Neutrophil (primary cell): Measurements from ENCODE around the gene HHATL.

ENCODE experiments used
- H3K27ac ChIP-seq: fragments of 200-600 bp; sonication (generic); 2 replicates; pipeline ENCODE4 v1.5.1; 2016; ENCODE audit warnings: mild to moderate bottlenecking, moderate library complexity
- H3K27me3 ChIP-seq: fragments of 200-600 bp; sonication (generic); 2 replicates; pipeline ENCODE4 v1.6.0; 2016; ENCODE audit warnings: mild to moderate bottlenecking
- H3K36me3 ChIP-seq: fragments of 200-600 bp; sonication (generic); 2 replicates; pipeline ENCODE4 v1.5.1; 2017
- H3K4me1 ChIP-seq, 2 experiments: fragments of 200-600 bp in 1 of 2; sonication (generic) in 1 of 2; 1 replicate in 1 of 2; 2 replicates in 1 of 2; pipeline versions ENCODE4 v1.5.1 to v1.6.1; 2013 to 2016; ENCODE audit warnings: low read depth in 1 of 2, low read length in 1 of 2, mild to moderate bottlenecking in 1 of 2, moderate library complexity in 1 of 2; ENCODE audit not compliant: control insufficient read depth in 1 of 2, insufficient read depth in 1 of 2
- H3K4me3 ChIP-seq, 2 experiments: fragments of 200-600 bp in 1 of 2; sonication (generic) in 1 of 2; 1 replicate in 1 of 2; 2 replicates in 1 of 2; pipeline ENCODE4 v1.5.1; 2013 to 2016; ENCODE audit warnings: low read depth in 1 of 2, low read length in 1 of 2, mild to moderate bottlenecking in 1 of 2, moderate library complexity in 1 of 2
- H3K9me3 ChIP-seq: fragments of 200-600 bp; sonication (generic); 2 replicates; pipeline ENCODE4 v1.5.1; 2016
- TF ChIP-seq, protein P1 (sequence below): fragments of 200-600 bp; sonication (generic); IDR thresholded peaks from 2 replicates; pipeline ENCODE4 v1.5.1; 2016; ENCODE audit warnings: antibody characterized with exemption

HHATL gene

DNA sequence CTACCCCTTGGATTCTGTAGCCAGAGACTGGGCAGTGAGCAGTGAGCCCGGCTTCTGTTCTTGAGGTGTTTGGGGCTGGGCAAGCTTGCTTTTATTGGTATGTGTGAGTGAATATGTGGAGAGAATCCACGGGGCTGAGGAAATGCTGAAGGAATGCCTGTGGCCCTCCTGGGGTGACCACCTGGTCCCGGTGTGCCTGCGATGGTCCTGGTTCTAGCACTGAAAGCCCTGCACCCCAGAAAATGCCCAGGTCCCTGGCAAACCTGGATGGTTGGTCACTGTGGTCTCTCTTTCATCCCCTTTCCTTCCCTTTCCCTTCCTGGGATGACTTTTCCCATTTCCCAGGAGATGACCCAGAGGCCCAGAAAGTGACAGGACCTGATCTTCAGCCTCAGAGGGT is 44.9 kb downstream of the HHATL start:
- H3K4me1 ChIP-seq = peaks cover 34 to 39% of the 10 kb centered on the region in 2 experiments
- peak overlapping the region; percentile 76 for H3K27ac ChIP-seq
- no peak overlapping the region for H3K4me3 ChIP-seq
- TF ChIP-seq, protein P1, sequence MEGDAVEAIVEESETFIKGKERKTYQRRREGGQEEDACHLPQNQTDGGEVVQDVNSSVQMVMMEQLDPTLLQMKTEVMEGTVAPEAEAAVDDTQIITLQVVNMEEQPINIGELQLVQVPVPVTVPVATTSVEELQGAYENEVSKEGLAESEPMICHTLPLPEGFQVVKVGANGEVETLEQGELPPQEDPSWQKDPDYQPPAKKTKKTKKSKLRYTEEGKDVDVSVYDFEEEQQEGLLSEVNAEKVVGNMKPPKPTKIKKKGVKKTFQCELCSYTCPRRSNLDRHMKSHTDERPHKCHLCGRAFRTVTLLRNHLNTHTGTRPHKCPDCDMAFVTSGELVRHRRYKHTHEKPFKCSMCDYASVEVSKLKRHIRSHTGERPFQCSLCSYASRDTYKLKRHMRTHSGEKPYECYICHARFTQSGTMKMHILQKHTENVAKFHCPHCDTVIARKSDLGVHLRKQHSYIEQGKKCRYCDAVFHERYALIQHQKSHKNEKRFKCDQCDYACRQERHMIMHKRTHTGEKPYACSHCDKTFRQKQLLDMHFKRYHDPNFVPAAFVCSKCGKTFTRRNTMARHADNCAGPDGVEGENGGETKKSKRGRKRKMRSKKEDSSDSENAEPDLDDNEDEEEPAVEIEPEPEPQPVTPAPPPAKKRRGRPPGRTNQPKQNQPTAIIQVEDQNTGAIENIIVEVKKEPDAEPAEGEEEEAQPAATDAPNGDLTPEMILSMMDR = no peak
- H3K27me3 ChIP-seq = no peaks in the 10 kb centered on the region
- peaks cover 3% of the 10 kb centered on the region for H3K36me3 ChIP-seq
- no peaks in the 10 kb centered on the region for H3K9me3 ChIP-seq

GRCh38 chr3:42656680-42657610 is 45.7 kb downstream of the HHATL start:
- H3K9me3 ChIP-seq = no peaks in the 10 kb centered on the region
- peaks cover 41 to 46% of the 10 kb centered on the region in 2 experiments for H3K4me1 ChIP-seq
- H3K36me3 ChIP-seq = no peaks in the 10 kb centered on the region
- H3K4me3 ChIP-seq = no peak overlapping the region
- TF ChIP-seq, protein P1 = no peak
- no peaks in the 10 kb centered on the region for H3K27me3 ChIP-seq
- H3K27ac ChIP-seq = peak overlapping the region; percentile 76

DNA sequence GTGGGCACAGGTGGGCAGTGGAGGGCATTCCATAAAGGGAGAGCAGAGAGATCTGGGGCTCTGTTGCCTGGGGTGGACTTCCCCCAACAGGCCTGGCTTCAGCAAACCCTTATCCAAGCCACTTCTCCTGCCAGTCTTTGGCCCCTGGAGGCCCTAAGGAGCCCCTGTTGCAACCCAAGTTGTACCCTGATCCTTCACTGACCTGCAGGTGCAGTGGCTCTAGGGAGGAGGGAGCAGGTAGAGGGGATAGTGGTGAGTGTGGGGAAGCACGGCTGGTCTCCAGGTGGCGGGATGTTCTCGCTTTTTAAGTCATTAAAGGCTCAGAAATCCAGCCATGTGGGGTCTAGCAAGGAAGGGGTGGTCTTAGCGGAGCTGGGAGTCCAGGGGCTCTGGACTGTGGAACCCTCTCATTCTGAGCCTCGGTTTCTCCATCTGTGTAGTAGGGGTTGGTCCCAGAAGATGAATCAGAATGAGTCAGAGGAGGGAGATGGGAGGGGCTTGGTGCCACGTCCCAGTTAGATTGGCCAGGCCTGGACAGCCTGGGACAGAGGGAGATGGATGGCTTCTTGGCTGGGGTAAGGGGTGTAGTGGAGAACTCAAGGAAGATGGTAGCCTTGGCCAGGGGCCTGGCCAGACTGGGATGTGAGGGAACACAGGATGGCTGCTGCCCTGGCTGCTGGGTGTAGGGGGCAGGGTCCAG is 46.5 kb downstream of the HHATL start:
- H3K4me1 ChIP-seq = peaks cover 49 to 54% of the 10 kb centered on the region in 2 experiments
- peak overlapping the region; percentile 76 for H3K27ac ChIP-seq
- H3K36me3 ChIP-seq = no peaks in the 10 kb centered on the region
- TF ChIP-seq, protein P1 = no peak
- H3K4me3 ChIP-seq = no peak overlapping the region
- H3K9me3 ChIP-seq = no peaks in the 10 kb centered on the region
- no peaks in the 10 kb centered on the region for H3K27me3 ChIP-seq

- Histone ChIP-seq H3K9me3 (no peaks in the 10 kb centered on the region), H3K4me3 (peak overlapping the region in 1 of 2 experiments; percentile 79), H3K27ac (peak overlapping the region; percentile 35), H3K36me3 (no peaks in the 10 kb centered on the region), H3K4me1 (peaks cover 57 to 62% of the 10 kb centered on the region in 2 experiments), H3K27me3 (no peaks in the 10 kb centered on the region)
- TF ChIP-seq, protein P1 = no peak
Measured at GRCh38 chr3:42655331-42655888, 47.2 kb downstream of the HHATL start.

DNA sequence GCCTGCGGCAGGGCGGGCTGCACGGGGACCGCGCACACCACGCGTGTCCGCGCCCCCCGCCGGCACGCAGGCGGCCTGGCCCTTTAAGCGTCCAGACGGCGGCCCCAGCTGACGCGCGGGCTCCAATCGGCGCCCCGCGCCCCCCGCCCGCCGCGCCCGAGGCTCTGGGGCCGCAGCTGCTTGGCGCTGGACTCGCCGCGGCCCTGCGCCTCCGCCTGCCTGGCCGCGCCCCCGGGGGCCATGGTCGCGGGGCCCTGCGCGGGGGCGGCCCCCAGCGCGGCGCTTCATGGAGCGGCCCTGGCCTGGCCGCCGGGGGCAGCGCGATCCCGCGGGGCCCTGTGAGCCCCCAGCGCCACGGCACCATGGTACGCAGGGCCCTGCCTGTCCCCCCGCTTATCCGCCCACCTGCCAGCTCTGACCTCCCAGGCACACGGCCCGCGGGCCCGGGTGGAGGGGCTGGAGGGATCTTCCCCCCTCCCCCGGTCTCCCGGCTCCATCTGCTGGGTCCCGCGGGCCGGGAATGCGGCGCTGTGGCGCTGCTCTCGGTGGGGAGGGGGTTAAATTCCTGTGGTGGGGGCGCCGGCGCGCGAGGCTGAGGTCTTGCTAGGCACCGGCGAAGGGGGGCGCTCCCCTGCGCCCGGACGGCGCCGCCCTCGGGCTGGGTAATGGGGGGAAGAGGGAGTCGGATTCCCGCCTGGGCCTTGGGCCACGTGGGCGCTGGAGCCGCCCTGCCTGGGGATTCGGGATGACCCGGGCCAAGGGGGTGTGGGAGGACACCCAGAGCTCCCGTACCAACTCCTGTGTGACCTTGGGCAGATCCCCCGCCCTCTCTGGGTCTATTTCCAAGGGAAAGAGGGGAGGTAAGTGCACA is 48.0 kb downstream of the HHATL start:
- Histone ChIP-seq H3K27me3 (no peaks in the 10 kb centered on the region), H3K4me3 (peak overlapping the region; percentile 78 to 79), H3K9me3 (no peaks in the 10 kb centered on the region), H3K36me3 (no peaks in the 10 kb centered on the region), H3K4me1 (peaks cover 60 to 64% of the 10 kb centered on the region in 2 experiments), H3K27ac (peak overlapping the region; percentile 91)
- TF ChIP-seq, protein P1 = no peak
